GM18520 (cell line): Measurements from ENCODE around the gene PSMA7.

Experiments
- ATAC-seq: cut with Tn5 transposase; IDR thresholded peaks from one replicate; pipeline ENCODE4 v1.9.1; 2021; ENCODE audit not compliant: unreplicated experiment

Gene PSMA7

DNA sequence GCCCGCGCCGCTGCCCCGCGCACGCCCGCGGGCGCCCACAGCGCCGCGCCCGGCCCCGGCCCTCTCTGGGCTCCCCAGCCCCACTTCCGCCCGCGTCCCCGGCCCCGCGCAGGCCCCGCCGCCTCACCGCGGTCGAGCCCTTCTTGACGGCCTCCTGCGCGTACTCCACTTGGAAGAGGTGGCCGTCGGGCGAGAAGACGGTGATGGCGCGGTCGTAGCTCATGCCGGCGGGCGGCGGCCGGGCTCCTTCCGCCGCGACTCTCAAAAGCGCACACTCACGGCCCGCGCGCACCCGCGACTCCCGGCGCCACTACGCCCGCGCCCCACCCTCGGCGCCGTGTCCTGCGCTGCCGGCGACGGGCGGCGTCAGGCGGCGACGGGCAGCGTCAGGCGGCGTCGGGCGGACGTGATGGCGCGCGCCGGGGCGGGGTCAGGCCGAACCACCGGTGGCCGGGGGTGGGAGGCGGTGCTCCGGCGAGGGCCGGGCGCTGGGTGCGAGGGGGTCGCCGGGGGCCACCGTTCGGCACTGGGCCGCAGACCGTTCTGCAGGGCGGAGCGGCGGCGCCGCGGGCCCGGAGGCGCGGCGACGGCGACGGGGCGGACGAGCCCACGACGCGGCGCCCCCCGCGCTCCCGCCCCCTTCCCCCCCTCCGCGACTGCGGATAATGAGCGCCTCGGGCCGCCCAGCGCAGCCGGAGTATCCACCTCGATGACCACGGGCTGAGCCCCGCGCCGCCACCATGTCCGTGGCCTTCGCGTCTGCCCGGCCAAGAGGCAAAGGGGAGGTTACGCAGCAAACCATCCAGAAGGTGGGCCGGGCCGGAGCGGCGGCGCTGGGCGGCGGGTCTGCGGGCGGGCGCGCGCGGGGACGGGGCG lies at the start of gene PSMA7, which contains the start of gene SS18L1:
Gene PSMA7 (minus strand): TSS at position 314 of the 876 bp plus-strand sequence. CDS start 91 bp downstream, at position 223.
Gene SS18L1 (plus strand): TSS at position 689 of the 876 bp plus-strand sequence. CDS start 52 bp downstream, at position 741.
- peak; percentile 70 for ATAC-seq

DNA sequence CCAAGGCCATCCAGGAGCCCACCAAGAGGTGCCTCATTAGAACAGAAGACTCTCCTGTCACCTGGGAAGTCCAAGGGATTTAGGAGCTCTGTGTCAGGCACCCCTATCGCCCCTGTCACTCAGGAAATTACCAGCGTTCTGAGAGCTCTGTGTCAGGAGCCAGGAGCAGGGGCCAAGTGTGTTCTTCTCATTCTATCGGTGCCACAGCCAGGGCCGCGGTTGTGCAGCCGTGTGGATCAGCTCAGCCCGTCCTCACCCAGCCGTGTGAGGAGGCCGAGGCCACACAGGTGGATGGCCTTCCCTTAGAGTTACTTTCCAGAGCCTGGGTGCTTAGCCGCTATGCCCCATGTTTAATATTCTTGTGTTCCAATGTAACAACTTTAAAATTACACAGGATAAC lies 49.4 kb upstream of the PSMA7 start:
- ATAC-seq: no peak

DNA sequence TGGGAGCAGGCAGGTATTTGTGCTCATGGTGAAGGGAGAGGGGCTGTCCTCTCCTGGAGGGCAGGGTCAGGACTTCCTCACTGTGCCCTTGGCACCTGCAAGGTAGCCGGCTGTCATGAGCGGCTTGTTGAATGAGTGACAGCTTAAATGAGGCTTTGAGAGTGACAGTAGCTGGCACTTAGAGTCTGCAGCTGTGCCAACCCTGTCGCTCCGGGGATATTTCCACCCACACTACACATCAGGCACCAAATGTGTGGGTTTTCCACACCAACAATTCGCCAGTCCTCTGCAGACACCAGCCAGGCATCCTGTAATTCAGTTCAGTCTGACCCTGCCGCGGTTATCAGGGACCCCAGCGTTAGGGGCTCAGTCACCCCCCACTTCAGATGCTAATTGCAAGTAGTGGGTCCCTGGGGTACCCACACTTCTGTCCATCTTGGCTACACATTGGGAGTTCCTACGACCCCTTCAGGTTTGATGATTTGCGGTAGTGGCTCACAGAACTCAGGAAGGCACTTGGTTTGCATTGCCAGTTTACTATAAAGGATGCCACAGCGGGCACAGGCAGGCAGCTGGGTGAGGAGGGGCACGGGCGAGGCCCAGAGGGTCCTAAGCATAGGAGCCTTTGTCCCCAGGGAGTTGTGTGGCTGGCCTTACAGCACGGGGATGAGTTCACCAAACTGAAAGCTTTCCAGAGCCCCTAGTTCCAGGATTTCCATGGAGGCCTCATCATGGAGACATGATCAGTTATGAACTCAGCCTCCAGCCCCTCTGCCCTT lies 48.8 kb upstream of the PSMA7 start:
- no peak for ATAC-seq

DNA sequence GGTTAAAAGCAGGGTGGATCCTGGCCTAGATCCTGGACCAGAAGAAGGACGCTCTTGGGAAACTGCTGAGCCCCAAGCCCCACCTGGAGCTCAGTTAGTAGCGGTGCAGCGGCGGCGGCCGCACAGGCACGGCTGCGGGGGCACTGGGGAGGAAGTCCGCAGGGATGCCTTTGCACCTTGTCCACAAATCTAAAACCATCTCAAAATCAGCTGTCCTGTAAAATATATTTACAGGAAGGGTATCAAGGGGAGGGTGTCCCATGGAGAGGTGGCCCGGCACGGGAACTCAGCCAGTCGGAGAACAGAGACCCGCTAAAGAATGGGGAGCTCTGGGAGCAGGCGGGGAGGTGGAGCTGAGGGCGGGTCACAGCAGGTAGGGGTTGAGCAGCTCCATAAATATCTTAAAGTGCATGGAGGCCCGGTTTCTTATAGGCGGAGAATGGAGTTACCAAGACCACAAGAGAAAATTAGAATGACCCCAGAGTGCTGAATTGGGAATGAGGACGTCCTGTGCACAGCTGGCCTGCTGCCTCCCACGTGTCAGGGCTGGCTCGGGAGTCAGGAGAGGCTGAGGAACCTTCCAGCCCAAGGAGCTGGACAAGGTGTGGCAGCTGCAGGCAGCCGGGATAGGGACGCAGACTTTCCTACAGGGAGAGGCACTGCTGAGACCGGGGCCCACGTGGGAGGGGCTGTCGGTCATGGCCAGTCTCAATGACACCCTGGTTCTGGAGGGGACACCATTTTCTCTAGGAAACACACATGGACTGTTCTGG lies 47.6 kb upstream of the PSMA7 start:
- ATAC-seq: no peak

DNA sequence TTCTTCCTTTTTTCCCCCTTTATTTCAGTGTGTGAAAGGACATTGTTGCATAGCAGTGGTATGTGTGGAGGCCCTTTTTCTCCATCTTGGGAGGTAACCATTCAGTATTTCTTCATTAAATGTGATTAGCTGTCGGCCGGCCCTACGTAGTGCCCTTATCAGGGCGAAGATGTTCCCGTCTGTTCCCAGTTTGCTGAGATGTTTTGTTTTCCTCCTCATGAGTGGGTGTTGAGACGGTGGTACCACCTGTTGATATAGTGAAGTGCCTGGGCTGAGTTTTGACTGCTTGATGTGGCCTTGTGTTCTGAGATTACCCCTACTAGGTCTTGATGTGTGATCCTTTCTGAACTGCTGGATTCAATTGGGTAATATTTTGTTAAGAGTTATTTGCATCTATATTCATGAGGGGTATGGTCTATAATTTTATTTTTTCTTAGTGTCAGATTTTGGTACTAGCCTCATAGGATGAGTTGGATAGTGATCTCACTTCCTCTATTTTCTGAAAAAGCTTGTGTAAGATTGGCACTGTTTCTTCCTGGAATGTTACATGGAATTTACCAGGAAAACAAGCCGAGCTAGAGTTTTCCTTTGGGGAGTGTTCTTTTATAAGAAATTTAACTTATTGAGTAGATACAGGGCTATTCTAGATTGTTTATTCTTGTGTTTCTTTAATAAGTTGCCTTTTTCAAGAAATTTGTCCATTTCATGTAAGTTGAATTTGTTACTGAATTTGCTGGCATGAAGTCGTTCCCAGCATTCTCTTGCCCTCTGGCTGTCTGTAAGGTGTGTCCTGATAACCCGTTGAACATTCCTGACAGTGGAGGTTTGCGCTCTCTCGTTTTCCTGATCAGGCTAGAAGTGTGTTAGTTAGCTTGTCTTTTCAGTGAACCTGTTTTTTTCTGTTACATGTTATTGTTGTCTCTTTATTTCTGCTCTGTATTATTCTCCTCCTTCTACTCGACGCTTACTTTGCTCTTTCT lies 44.0 kb upstream of the PSMA7 start:
- no peak for ATAC-seq

DNA sequence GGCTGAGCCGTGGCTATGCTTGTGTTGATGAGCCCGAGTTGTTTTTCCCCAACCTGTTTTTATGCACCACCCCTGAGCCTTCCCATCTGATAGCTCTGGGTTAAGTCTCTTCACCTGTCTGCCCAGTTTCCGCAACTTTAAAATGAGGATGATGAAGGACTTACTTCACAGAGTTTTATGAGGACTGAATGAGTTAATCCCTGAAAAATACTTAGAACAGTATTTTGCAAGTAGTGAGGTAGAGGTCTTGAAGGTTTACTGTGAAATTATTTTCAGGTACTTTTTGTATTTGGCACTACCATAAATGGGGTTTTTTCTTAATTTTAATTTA lies 42.9 kb upstream of the PSMA7 start:
- no peak for ATAC-seq

DNA sequence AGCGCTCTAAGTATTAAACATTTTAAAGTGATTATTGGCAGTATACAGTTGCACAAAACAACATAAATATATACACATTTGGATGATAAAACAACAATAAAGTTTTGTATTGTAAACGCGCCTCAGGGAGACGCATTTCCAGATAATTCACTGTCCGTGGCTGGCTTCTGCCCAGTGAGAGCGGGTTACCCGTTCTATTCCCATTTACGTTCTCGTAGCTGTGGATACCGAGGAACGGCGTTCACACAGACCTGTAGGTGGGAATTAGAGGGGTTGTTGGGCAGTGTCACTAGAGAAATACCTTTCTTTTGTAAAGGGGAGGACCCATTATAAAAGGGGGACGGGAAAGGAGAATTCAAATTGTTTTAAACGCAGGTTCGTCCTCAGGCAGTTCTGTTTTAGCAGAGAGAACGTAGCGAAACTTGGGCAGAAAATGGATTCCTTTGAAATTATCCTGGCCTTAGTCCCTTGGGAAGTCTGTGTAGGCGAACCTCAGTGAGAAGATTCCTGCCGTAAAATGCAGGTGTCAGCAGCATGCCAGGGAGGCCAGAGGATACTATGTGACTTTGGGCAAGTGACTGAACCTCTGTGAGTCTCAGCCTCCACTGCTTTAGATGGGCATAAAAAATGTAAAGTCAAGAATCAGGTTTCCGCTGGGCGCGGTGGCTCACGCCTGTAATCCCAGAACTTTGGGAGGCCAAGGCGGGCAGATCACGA lies 40.4 kb upstream of the PSMA7 start:
- no peak for ATAC-seq

DNA sequence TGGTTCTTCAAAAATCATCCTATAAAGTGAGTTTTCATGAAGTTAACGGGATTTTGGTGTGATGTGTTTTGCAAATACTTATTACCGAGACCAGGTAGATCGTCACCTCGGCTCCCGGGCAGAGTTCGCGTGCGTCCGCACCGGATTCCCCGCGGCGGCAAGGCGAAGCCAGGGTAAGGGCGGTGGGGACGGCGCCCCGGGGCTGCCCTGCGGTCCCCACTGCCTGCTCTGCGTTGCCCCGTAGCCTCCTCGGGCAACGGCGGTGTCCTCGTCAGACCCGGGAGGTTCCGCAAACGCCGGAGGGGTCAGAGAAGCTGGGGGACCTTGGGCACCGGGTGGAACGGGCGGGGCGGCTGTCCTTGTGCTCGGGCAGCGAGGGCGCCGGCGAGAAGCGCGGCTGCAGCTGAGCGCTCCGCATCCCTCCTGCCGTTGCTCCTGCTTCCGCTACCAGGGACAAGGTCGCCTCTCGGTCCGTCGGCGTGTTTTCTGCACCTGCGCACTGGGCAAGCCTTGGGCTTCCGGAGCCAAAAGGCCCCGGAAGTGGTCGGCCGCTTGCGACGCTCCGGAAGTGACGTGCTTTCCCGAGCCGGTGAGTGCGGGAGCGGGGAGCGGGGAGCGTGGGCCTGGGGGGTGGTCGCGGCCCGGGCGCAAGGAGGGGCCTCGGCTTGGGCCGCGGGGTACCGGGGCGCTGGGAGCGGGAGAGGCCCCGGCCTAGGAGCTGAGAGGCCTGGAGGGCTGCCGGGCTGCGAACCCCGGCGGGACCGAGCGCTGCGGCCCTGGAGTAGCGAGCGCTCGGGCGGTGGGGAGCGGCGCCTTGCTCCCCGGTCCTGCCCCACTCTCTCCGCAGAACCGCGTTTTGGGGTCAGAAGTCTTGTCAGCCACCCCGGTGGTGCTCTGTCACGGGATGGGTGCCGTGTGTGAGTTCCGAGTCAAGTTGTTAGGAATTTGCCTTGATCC lies 39.6 kb upstream of the PSMA7 start, which contains the start of gene MTG2:
Gene MTG2 (plus strand): TSS at position 560 of the 957 bp plus-strand sequence. CDS start 10,393 bp downstream, outside the sequence.
- ATAC-seq: peak; percentile 80

DNA sequence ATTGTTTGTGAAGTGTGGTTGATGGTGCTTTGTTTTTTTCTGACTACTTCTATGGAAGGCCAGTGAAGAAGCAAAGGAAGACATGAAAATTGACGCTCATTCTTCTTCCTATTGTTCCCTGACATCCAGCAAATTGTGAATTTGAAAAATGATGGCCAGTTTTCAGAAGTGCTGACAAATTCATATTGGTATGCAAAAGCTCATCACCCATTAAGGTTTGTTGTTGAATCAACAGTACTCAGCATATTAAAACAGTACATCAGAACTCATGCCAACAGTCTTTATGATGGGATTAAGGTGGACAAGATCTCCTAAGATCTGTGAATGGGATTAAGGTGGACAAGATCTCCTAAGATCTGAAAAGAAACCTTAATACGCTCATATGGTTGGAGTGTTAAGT lies 38.6 kb upstream of the PSMA7 start:
- no peak for ATAC-seq

DNA sequence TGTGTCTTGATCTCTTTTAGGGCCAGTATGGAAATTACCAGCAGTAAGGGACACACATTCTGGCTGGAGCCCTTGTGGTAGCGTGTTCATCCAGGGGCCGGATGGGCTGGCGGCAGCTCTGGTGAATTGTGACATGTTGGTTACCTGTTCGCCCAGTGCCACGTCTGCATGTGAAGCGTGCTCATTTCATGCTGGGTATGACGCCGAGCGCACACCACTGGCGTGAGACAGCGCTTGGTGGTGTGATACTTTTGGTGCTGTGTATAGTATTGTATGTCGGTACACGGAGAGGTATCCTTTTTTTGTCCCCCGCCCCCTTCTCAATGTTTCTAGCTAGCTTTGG lies 35.9 kb upstream of the PSMA7 start:
- no peak for ATAC-seq

DNA sequence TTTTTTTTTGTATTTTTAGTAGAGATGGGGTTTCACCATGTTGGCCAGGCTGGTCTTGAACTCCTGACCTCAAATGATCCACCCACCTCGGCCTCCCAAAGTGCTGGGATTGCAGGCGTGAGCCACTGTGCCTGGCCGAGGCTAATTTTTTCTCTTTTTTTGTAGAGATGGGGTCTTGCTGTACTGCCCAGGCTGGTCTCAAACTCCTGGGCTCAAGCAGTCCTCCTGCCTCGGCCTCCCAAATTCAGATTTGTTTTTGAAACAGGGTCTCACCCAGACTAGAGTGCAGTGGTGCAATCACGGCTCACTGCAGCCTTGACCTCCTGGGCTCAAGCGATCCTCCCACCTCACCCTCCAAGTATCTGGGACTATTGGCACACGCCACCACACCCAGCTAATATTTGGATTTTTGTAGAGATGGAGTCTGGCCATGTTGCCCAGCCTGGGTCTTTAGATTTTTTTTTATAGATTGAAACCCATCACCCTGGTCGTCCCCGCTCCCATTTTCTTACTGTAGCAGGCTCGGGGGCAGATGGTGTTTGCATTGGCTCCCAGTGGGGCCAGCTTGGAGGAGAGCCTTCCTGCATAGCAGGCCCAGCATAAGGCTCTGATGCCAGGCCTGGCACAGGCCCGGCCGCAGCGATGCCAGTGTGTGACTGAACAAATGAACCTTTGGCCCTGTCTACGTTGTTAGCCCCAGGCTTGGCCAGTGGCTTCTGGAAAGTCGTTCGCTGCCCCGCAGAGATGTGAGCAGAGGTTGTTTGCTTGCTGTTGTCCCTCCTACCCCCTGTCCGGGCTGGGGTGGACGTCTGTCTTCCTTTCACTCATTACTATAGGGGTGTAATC lies 35.3 kb upstream of the PSMA7 start:
- no peak for ATAC-seq

DNA sequence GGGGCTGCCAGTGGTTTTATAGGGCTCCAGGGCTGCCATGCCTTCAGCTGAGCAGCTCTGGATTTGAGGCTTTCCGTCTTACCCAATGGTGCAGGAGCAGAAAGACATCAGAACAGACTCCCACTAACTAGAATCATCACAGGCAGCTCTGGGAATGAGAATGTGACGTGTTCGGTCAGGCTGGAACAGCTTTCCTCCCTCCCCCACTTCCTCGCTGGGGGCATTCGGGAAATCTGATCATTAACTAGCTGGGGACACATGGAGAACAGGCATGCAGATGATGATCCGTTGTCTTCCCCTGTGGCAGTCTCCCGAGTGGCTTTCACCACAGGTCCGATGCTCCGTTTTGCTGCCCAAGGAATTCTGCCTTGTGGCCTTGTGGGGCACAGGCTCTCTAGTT lies 34.1 kb upstream of the PSMA7 start:
- ATAC-seq: no peak

DNA sequence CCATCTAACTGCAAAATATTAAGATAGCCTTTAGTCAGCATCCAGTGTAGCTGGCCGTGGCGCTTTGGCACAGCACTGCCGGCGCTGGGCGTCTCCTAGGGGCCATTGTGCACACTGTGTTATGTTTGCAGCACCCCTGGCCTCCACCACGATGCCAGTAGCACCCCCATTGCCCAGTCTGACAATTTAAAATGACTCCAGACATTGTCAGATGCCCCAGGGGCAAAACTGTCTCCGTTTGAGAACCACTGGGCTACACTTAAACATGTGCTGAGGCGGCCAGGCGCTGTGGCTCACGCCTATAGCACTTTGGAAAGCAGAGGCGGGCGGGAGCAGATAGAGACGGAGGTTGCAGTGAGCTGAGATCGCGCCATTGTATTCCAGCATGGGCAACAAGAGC lies 33.7 kb upstream of the PSMA7 start:
- no peak for ATAC-seq

DNA sequence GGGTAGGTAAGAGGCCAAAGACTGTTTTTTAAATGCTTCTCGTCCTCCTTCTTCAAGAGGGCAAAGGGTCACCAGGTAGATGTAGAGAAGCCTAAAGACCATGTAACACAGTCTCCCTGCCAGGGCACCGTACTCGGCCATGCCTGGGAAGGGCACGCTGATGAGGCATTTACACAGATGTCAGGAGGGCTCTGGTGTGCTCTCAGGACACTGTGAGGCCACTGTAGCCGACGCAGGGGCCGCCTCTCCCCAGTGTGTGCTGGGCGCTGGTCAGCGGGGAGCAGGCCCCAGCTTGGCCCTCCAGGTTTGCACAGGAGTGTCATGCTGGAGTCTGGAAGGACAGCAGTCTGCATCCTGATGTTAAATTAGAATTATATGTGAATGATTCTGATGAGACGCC lies 32.5 kb upstream of the PSMA7 start:
- no peak for ATAC-seq

DNA sequence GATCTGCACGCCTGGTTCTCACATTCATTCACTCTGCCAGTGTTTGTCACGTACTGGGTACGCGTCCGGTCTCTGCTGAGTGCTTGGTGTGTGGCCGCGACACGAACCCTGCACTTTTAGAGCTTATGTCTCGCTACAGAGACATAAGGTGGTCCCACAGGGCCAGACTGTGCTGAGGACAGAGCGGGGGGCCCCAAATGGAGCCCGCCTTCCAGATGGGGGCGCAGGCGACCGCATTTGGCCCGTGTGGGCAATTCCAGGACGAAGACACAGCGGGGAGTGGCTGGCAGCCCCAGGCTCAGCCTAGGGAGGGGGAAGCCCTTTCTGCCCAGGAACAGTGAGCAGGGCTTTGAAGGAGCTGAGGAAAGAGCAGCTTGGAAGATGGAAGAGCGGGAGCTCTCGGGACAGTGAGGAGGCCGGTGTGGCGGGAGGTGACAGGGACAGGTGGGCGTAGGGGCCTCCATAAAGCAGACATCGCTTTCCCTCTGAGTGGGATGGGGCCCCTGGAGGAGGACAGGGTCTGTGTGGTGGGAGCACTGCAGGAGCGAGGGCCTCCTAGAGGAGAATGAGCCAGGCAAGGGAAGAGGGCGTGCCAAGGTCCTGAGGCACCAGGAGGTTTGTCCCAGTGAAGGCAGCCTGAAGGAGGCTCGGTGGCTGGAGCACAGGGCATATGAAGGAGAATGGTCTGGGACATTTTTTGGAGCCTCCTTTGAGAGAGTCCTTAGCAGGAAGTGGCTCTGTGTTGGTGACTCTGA lies 31.9 kb upstream of the PSMA7 start:
- ATAC-seq: no peak

DNA sequence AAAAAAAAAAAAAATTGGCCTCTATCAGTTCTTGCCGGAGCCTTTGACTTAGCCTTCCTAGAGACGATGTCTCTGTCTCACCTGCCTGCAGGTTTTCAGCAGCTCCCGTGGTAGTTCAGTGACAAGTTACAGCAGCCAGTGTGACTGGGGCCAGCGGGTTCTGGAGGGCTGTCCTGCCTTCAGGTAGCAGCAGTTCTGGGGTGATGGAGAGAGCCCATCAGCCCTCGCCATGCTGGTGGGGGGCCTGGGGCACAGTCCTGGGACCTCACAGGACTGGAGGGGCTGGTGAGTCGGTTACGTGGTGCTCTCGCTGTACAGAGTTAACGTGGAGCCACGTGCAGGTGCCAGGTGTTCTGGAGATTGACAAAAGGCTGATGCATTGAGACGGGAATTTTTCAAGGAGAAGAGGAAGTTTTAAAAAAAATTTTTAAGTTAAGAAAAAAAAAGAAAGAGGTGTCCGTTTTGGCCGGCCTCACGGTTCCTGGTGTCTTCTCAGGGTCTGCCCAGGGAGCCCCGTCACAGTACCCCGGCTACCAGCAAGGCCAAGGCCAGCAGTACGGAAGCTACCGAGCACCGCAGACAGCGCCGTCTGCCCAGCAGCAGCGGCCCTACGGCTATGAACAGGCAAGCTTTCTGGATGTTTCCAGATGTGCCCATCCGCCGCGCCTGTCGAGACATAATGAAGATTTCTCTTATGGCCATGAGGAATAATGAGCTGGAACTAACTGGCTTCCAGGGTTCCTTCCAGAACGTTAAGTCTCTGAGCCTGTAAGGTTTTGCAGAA lies 31.0 kb upstream of the PSMA7 start:
- no peak for ATAC-seq
